Measurements from ENCODE around the gene NAP1L4. TPM values are rescaled to one million over a fixed set of nuclear protein-coding genes. Genes with fewer than 3 reads are reported as not detected.

Gene NAP1L4
- total RNA-seq, 2 donors from 2014 or later, result 45.9 to 57.7 TPM

DNA sequence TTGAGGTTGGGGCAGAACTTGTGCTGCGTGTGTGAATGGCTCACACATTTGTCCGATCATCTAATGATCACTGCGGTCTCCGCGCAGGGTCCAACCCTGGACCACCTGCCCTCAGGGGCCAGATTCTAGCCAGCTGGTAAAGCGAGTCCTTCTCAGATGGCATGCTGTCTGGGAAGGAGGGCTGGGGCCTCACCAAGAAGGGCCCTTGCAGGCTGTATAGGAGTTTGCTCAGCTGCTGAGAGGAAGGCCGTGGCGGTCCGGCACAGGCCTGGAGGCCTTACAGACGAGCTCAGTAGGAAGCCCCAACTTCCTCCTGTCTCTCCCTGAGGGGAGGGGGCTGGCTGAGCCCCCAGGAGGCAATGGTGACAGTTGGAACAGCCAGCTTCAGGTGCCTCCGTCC, 76.7 kb downstream of the NAP1L4 start:
- H3K27ac ChIP-seq, result no peak overlapping the region
- H3K36me3 ChIP-seq (replicated peaks in 1 of 2; ENCODE audit: insufficient read depth in 1 of 2, low read depth in 2 of 2), result no peaks in the 10 kb centered on the region
- peaks cover 31% of the 10 kb centered on the region for H3K4me1 ChIP-seq
- H3K4me3 ChIP-seq, result no peak overlapping the region
- TF ChIP-seq, protein P1, sequence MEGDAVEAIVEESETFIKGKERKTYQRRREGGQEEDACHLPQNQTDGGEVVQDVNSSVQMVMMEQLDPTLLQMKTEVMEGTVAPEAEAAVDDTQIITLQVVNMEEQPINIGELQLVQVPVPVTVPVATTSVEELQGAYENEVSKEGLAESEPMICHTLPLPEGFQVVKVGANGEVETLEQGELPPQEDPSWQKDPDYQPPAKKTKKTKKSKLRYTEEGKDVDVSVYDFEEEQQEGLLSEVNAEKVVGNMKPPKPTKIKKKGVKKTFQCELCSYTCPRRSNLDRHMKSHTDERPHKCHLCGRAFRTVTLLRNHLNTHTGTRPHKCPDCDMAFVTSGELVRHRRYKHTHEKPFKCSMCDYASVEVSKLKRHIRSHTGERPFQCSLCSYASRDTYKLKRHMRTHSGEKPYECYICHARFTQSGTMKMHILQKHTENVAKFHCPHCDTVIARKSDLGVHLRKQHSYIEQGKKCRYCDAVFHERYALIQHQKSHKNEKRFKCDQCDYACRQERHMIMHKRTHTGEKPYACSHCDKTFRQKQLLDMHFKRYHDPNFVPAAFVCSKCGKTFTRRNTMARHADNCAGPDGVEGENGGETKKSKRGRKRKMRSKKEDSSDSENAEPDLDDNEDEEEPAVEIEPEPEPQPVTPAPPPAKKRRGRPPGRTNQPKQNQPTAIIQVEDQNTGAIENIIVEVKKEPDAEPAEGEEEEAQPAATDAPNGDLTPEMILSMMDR (IDR thresholded peaks at IDR 0.05), result no peak
- no peak for TF ChIP-seq POLR2A (IDR thresholded peaks at IDR 0.05)
- WGBS, 2 donors, result 85 to 89% methylated on average over 9 to 11 of the region's 11 CpGs
- ATAC-seq (no peak), DNase-seq (no peak)
- H3K9me3 ChIP-seq, result no peaks in the 10 kb centered on the region
- no peaks in the 10 kb centered on the region for H3K27me3 ChIP-seq
- intact Hi-C loops (cut with DNase I), result no loop called here

DNA sequence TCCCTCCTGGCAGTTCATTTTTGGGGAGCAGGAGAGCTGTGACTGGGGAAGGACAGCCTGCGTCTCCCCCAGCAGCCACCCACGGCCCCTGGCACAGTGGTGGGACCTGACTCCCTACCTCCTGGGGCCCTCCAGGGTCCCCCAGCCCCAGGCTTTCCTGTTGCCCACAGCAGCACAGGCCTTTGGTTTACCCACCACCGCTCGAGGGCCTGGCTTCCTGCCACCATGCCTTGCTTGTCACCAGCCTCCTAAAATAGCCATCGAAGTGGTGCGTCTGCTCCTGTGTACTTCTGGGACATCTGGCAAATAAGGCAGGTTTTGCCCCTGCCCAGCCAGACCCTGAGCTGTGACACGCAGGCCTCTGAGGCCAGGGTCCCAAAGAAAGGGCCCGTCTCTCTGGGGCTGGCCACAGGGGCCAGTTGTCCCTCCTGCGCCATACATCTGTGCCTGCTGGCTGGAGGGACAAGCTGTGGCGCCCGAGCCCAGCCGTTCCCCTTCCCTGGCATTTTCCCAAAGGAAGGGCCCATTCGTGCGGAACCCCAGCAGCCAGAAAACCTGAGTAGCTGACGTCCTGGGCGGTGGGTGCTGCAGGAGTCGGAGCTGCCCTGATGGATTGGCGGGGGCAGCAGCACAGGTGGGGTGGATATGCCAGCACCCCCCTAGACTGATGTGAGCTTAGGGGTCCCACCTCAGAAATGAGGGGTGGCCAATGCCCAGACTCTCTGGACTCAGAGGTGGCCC, 77.5 kb downstream of the NAP1L4 start:
- no peak for ATAC-seq
- DNase-seq, result no peak
- no peaks in the 10 kb centered on the region for H3K36me3 ChIP-seq (replicated peaks in 1 of 2; ENCODE audit: insufficient read depth in 1 of 2, low read depth in 2 of 2)
- H3K4me3 ChIP-seq, result no peak overlapping the region
- TF ChIP-seq, protein P1 (IDR thresholded peaks at IDR 0.05), result no peak
- TF ChIP-seq POLR2A (IDR thresholded peaks at IDR 0.05), result no peak
- H3K27me3 ChIP-seq, result no peaks in the 10 kb centered on the region
- H3K27ac ChIP-seq, result no peak overlapping the region
- 79 to 85% methylated on average over 6 to 18 of the region's 18 CpGs for WGBS, 2 donors
- H3K9me3 ChIP-seq, result no peaks in the 10 kb centered on the region
- H3K4me1 ChIP-seq, result peaks cover 31% of the 10 kb centered on the region
- intact Hi-C loops (cut with DNase I), result no loop called here

DNA sequence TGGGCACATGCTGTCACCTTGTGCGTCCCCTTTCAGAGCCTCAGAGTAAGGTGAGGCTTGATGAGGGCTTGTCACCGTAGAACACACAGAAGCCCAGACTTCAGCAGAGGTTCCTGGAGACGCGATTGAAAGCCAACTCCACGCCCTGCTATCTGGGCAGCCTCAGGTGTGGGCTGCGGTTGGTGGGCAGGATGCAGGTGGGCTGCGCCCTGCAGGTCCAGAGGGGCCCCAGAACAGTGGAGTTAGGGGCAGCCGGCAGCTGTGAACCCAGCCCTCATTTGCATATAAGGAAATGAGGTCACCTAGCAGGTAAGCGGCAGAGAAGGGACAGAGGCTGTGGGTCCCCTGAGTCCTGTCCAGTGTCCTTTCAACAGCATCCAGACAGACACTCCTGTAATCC, 78.4 kb downstream of the NAP1L4 start:
- Histone ChIP-seq H3K36me3 (replicated peaks in 1 of 2; ENCODE audit: insufficient read depth in 1 of 2, low read depth in 2 of 2) (no peaks in the 10 kb centered on the region), H3K4me3 (no peak overlapping the region), H3K9me3 (no peaks in the 10 kb centered on the region), H3K27me3 (no peaks in the 10 kb centered on the region), H3K27ac (peak overlapping the region; percentile 87 to 93 (median 92)), H3K4me1 (peaks cover 31% of the 10 kb centered on the region)
- TF ChIP-seq POLR2A (IDR thresholded peaks at IDR 0.05), result no peak
- TF ChIP-seq, protein P1 (IDR thresholded peaks at IDR 0.05), result no peak
- WGBS, 2 donors, result 78 to 89% methylated on average over 9 of the region's 9 CpGs
- no peak for DNase-seq
- no peak for ATAC-seq
- intact Hi-C loops (cut with DNase I), result no loop called here

DNA sequence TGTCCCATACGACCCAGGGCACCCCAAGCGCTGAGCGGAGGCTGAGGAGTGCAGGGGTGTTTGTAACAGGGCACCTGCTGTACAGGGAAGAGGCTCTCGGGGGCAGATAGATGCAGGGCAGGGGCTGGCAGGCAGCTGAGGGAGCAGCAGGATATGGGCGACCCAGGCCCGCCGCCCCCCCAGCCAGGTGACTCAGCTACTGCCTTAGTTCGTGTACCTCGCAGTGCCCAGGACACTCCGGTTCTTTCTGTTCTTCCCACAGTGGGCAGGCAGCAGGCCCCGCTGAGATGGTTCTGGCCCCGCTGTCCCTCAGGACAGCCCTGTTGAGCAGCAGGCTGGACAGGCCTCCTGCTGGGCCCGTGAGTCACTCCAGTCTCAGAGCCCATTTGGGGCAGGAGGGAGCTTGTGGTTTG, 79.1 kb downstream of the NAP1L4 start:
- H3K9me3 ChIP-seq, result no peaks in the 10 kb centered on the region
- H3K27ac ChIP-seq, result peak overlapping the region; percentile 87 to 93 (median 92)
- peak; percentile 12 for ATAC-seq
- peak in 3 of 4 donors; percentile 45 to 77 (median 59) for DNase-seq
- no peaks in the 10 kb centered on the region for H3K27me3 ChIP-seq
- no peaks in the 10 kb centered on the region for H3K36me3 ChIP-seq (replicated peaks in 1 of 2; ENCODE audit: insufficient read depth in 1 of 2, low read depth in 2 of 2)
- intact Hi-C loops (cut with DNase I), result no loop called here
- no peak for TF ChIP-seq POLR2A (IDR thresholded peaks at IDR 0.05)
- TF ChIP-seq, protein P1 (IDR thresholded peaks at IDR 0.05), result peak in 1 of 7 experiments; percentile 5
- WGBS, 2 donors, result 75 to 90% methylated on average over 6 to 13 of the region's 13 CpGs
- peaks cover 31% of the 10 kb centered on the region for H3K4me1 ChIP-seq
- H3K4me3 ChIP-seq, result no peak overlapping the region

DNA sequence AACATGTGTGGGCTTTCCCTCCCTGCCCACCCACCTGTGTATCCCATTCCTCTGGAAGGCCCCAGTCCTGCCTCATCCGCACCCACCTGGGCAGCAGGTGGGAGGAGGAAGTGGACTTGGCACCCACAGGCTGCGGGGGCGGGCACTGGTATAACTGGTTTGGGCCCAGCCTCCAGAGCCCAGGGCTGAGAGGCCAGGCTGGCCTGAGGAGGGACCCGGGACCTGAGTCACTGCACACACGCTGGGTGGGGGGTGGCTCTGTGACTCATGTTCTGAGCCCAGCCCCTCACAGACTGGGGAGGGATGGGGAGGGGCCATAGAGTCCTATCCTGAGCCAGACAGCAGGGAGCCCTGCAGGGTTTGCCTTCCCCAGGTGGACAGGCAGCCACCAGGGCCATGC, 79.6 kb downstream of the NAP1L4 start:
- Histone ChIP-seq H3K36me3 (replicated peaks in 1 of 2; ENCODE audit: insufficient read depth in 1 of 2, low read depth in 2 of 2) (no peaks in the 10 kb centered on the region), H3K27ac (peak overlapping the region; percentile 87 to 93 (median 92)), H3K27me3 (no peaks in the 10 kb centered on the region), H3K4me3 (no peak overlapping the region), H3K9me3 (no peaks in the 10 kb centered on the region), H3K4me1 (peaks cover 31% of the 10 kb centered on the region)
- intact Hi-C loops (cut with DNase I), result no loop called here
- TF ChIP-seq, protein P1 (IDR thresholded peaks at IDR 0.05), result no peak
- peak in 2 of 3 donors; percentile 6 to 38 for TF ChIP-seq POLR2A (IDR thresholded peaks at IDR 0.05)
- DNase-seq, result peak; percentile 90 to 99 (median 98)
- WGBS, 2 donors, result 4 to 18% methylated on average over 5 of the region's 5 CpGs
- peak; percentile 94 for ATAC-seq
